Uterus (tissue), 2 donors: ENCODE data around the gene CD47.

Experiments
- CTCF ChIP-seq, 4 experiments: fragments of 200-600 bp in 2 of 4; fragments of 450-650 bp in 2 of 4; sonication (generic) in 2 of 4; IDR thresholded peaks; one replicate each; pipeline ENCODE4 v1.5.1; 2016 to 2019; ENCODE audit warnings: antibody characterized with exemption in 4 of 4, mild to moderate bottlenecking in 2 of 4, moderate library complexity in 1 of 4
- POLR2A ChIP-seq, 2 donors: fragments of 450-650 bp; IDR thresholded peaks; one replicate each; pipeline ENCODE4 v1.6.1; 2016; ENCODE audit warnings: antibody characterized with exemption in 2 of 2, mild to moderate bottlenecking in 1 of 2, moderate library complexity in 1 of 2

GRCh38 chr3:108036984-108037741 lies 53.7 kb downstream of the CD47 start:
- TF ChIP-seq CTCF (IDR thresholded peaks at IDR 0.05), result no peak
- TF ChIP-seq POLR2A (IDR thresholded peaks at IDR 0.05), result no peak
